ENCODE measurements around the gene ABRAXAS1.

ABRAXAS1 gene

DNA sequence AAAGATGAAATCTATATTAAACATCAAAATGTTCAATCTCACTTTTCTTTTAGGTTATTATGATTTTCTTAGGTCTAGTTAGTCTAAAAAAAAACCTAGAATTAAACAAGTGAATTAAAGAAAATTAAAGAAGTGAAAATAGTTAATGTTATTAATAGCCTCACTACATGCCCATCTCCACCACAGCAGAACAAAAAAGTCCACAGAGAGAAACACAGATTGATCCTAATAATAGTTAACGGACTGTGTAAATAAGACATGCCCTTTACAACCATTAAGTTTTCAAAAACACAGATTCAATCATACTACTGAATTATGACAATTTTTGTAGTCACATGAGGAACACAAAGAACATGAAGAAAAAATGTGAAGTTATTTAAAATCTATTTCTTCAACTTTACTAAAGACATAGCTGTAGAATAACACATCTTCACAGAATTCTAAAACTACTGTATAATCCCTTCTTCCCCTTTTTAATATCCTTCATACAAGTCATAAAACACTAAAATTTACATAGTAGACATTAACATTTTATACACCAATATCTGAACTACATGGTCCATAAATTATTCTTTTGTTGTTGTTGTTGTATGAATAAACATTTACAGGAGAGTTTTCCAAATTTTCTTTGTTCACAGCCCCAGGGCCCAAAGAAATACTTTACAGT, 44.6 kb downstream of the ABRAXAS1 start:
- TF ChIP-seq, protein P1, sequence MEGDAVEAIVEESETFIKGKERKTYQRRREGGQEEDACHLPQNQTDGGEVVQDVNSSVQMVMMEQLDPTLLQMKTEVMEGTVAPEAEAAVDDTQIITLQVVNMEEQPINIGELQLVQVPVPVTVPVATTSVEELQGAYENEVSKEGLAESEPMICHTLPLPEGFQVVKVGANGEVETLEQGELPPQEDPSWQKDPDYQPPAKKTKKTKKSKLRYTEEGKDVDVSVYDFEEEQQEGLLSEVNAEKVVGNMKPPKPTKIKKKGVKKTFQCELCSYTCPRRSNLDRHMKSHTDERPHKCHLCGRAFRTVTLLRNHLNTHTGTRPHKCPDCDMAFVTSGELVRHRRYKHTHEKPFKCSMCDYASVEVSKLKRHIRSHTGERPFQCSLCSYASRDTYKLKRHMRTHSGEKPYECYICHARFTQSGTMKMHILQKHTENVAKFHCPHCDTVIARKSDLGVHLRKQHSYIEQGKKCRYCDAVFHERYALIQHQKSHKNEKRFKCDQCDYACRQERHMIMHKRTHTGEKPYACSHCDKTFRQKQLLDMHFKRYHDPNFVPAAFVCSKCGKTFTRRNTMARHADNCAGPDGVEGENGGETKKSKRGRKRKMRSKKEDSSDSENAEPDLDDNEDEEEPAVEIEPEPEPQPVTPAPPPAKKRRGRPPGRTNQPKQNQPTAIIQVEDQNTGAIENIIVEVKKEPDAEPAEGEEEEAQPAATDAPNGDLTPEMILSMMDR (IDR thresholded peaks at IDR 0.05; ENCODE audit: insufficient read depth, low read length): no peak
- TF ChIP-seq GABPA (IDR thresholded peaks at IDR 0.05; ENCODE audit: low read depth): no peak
- no peak for TF ChIP-seq POLR2AphosphoS5 (IDR thresholded peaks at IDR 0.05; ENCODE audit: low read depth)
- TF ChIP-seq, protein P2, sequence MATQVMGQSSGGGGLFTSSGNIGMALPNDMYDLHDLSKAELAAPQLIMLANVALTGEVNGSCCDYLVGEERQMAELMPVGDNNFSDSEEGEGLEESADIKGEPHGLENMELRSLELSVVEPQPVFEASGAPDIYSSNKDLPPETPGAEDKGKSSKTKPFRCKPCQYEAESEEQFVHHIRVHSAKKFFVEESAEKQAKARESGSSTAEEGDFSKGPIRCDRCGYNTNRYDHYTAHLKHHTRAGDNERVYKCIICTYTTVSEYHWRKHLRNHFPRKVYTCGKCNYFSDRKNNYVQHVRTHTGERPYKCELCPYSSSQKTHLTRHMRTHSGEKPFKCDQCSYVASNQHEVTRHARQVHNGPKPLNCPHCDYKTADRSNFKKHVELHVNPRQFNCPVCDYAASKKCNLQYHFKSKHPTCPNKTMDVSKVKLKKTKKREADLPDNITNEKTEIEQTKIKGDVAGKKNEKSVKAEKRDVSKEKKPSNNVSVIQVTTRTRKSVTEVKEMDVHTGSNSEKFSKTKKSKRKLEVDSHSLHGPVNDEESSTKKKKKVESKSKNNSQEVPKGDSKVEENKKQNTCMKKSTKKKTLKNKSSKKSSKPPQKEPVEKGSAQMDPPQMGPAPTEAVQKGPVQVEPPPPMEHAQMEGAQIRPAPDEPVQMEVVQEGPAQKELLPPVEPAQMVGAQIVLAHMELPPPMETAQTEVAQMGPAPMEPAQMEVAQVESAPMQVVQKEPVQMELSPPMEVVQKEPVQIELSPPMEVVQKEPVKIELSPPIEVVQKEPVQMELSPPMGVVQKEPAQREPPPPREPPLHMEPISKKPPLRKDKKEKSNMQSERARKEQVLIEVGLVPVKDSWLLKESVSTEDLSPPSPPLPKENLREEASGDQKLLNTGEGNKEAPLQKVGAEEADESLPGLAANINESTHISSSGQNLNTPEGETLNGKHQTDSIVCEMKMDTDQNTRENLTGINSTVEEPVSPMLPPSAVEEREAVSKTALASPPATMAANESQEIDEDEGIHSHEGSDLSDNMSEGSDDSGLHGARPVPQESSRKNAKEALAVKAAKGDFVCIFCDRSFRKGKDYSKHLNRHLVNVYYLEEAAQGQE (IDR thresholded peaks at IDR 0.05; ENCODE audit: insufficient replicate concordance, low read depth): no peak
- no peak for TF ChIP-seq SPI1 (IDR thresholded peaks at IDR 0.05; ENCODE audit: borderline replicate concordance, low read depth)

DNA sequence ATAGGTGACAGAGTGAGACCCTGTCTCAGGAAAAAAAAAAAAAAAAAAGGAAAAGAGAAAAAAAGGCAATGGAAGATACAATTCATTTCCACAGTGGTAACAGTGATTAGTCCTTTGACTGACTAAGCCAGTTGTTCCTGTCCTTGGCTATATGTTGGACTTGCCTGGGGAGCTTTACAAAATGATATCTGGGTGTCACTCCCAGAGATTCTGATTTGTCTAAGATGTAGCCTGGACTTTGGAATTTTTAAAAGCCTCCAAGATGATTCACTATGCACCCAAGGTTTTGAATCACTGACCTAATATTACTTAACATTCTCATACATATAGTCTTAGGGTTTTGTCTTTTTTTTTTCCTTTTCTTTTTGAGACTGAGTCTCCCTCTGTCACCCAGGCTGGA, 46.2 kb downstream of the ABRAXAS1 start:
- DNase-seq (ENCODE audit: low read depth in 1 of 2, low spot score in 1 of 2): no peak
- Histone ChIP-seq H3K4me3 (replicated peaks; ENCODE audit: insufficient read depth, low read length) (no peak overlapping the region), H3K27me3 (ENCODE audit: insufficient read depth, poor library complexity, severe bottlenecking) (no peaks in the 10 kb centered on the region), H3K27ac (replicated peaks) (no peak overlapping the region)
- TF ChIP-seq GABPA (IDR thresholded peaks at IDR 0.05; ENCODE audit: low read depth) (no peak), SPI1 (IDR thresholded peaks at IDR 0.05; ENCODE audit: borderline replicate concordance, low read depth) (no peak), POLR2AphosphoS5 (IDR thresholded peaks at IDR 0.05; ENCODE audit: low read depth) (no peak)
- TF ChIP-seq, protein P2 (IDR thresholded peaks at IDR 0.05; ENCODE audit: insufficient replicate concordance, low read depth): no peak
- TF ChIP-seq, protein P1 (IDR thresholded peaks at IDR 0.05; ENCODE audit: insufficient read depth, low read length): no peak

More for the DNA sequence above, 44.6 kb downstream of the ABRAXAS1 start:
- no peak overlapping the region for H3K4me3 ChIP-seq (replicated peaks; ENCODE audit: insufficient read depth, low read length)
- no peaks in the 10 kb centered on the region for H3K27me3 ChIP-seq (ENCODE audit: insufficient read depth, poor library complexity, severe bottlenecking)
- DNase-seq (ENCODE audit: low read depth in 1 of 2, low spot score in 1 of 2): no peak
- no peak overlapping the region for H3K27ac ChIP-seq (replicated peaks)

DNA sequence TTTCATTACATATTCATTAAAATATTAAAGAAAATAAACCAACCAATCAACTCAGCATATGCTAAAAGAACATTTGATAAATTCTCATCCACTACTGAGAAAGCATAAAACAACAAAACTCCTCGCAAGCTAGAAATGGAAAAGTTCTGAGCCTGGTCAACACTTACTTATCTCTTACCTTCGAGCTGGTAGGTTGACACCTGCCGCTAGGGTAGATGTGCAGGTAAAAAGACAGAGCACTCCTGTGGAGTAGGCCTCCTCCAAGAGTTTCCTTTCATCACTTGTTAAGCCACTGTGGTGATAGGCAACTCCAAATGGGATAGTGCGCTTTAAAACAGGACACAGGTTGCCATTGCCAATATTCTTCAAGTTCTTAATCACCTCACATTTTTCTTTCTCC, 48.2 kb downstream of the ABRAXAS1 start:
- H3K27ac ChIP-seq (replicated peaks): no peak overlapping the region
- DNase-seq (ENCODE audit: low read depth in 1 of 2, low spot score in 1 of 2): no peak
- no peak for TF ChIP-seq POLR2AphosphoS5 (IDR thresholded peaks at IDR 0.05; ENCODE audit: low read depth)
- TF ChIP-seq, protein P1 (IDR thresholded peaks at IDR 0.05; ENCODE audit: insufficient read depth, low read length): no peak
- H3K27me3 ChIP-seq (ENCODE audit: insufficient read depth, poor library complexity, severe bottlenecking): no peaks in the 10 kb centered on the region
- H3K4me3 ChIP-seq (replicated peaks; ENCODE audit: insufficient read depth, low read length): no peak overlapping the region

DNA sequence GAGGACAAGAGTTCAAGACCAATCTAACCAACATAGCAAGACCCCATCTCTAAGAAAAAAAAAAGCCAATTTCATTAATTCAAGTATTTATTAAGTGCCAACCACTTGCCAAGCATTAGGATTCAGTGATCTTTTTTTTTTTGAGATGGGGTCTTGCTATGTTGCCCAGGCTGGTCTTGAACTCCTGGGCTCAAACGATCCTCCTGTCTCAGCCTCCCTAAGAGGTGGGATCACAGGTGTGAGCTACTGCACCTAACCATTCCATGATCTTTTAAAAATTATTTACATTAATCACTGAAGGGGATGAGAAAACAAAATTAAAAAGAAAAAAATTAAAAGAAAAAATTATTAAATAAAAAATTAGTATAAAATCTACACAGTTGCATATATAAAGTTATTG, 53.7 kb downstream of the ABRAXAS1 start:
- no peak for DNase-seq (ENCODE audit: low read depth in 1 of 2, low spot score in 1 of 2)
- TF ChIP-seq, protein P2 (IDR thresholded peaks at IDR 0.05; ENCODE audit: insufficient replicate concordance, low read depth): no peak
- TF ChIP-seq, protein P1 (IDR thresholded peaks at IDR 0.05; ENCODE audit: insufficient read depth, low read length): no peak
- TF ChIP-seq GABPA (IDR thresholded peaks at IDR 0.05; ENCODE audit: low read depth) (no peak), SPI1 (IDR thresholded peaks at IDR 0.05; ENCODE audit: borderline replicate concordance, low read depth) (no peak), POLR2AphosphoS5 (IDR thresholded peaks at IDR 0.05; ENCODE audit: low read depth) (no peak)
- H3K4me3 ChIP-seq (replicated peaks; ENCODE audit: insufficient read depth, low read length): no peak overlapping the region
- no peaks in the 10 kb centered on the region for H3K27me3 ChIP-seq (ENCODE audit: insufficient read depth, poor library complexity, severe bottlenecking)
- H3K27ac ChIP-seq (replicated peaks): no peak overlapping the region
